ENCODE measurements around the gene FHOD3.
"Not testable (repeated sequence)": the region's sequence is repeated elsewhere in the genome, so short reads cannot be mapped to it uniquely, and the experiment has no call there.

Gene FHOD3

DNA sequence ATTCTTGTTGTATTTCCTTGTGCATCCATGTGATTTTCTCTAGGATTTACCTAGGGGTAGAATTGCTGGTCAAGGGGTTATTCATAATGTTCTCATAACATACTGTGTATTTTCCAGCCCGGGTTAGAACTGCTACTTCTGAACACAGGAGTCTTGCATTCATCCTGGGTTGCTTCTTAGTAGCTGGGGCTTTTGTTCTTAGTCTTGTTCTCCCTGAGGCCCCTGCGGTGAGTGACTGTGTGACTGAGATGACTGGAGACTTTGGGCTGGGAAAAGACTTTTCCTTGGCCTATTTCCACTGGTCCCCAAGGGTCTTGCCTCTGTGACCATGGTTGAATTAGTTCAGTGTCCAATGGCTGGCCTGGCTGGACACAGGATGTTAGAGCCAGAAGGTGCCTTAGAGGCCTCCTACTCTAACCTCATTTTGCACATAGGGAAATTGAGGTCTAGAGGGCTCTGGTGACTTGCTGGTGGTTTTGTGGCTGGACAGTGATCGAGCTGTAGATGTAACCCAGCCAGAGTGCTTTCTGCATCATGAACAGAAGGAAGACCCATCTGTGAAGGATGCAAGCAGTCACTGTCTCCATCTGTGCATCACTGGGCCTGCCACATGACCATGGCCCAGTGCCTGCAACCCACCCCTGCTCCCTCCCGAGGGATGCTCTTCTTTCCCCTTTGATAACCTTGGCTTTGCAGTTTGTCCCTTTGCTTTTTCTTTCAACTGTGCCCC, 233.3 kb downstream of the FHOD3 start:
- DNase-seq: no peak

GRCh38 chr18:36531636-36532035, 234.1 kb downstream of the FHOD3 start:
- DNase-seq: no peak

DNA sequence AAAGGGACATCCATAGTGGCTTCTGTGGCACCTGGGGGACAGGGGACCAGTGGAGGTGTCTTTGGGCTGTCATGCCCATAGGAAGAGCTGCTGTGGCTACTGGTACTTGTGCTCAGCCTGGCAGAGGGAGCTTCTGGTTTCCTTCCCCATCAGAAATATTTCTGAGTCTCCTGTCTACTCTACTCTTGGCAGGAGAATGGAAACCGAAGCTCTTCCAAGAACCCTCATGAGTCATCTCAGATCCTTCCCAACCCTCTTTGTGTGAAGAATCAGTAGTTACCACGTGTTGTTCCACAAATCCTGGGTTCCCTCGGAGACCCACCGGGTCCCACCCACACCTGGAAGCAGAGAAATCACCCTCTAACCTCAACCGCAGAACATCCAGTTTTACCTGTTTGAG, 234.9 kb downstream of the FHOD3 start:
- DNase-seq: no peak

- no peak for DNase-seq
Observed at GRCh38 chr18:36532815-36533214, 235.3 kb downstream of the FHOD3 start.

DNA sequence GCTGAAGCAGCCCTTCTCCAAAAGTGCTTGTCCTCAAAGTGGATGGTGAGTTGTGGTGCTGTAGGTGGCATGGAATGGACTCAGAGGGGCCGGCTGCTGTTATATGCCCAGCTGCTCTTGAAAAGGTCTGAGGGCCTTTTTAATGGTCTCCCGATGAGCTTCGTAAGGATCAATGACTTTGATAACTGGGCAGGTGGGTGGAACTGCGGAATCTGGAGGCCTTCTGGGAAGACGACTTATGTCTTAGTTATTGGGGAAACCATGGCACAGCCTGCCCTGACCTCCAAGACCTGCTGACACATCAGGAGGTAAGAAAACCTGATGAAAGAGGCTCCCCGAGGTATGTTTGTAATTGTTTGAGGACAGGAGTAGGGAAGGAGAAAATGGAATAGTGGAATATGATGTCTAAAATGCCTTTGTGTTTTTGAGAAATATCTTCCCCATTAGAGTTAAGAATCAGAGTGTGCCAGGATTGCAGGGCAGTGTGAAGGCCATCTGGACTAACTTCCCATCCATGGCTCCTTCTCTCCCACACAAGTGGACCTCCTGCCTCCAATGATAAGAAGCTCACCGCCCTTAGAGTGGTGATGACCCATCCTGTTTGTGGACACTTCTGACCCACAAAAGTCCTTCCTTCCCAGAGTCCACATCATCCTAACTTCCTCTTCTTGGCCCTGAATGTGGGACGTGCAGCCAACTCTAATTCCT, 236.1 kb downstream of the FHOD3 start:
- no peak for DNase-seq

GRCh38 chr18:36534154-36534688, 236.7 kb downstream of the FHOD3 start:
- DNase-seq: no peak

GRCh38 chr18:36535202-36535935, 237.9 kb downstream of the FHOD3 start:
- DNase-seq: no peak

DNA sequence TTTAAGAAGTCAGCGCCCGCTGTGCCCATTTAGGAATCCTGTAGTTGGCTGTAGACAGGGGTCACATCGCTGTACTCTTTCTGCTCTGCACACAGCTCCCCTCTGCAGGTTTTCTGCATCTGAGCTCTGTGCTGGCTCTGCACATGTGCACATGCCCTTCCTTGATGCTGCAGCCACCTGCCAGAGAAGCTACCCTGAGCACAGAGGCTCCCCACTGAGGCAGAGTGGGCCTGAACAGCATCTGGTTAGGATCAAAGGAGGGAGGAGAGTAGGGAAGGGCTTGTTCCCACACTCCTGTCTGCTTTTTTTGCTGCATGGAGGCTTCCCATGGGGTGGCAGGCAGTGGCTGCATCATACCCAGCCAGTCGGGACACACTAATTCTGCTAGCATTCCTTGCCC, 238.9 kb downstream of the FHOD3 start:
- DNase-seq: no peak

DNA sequence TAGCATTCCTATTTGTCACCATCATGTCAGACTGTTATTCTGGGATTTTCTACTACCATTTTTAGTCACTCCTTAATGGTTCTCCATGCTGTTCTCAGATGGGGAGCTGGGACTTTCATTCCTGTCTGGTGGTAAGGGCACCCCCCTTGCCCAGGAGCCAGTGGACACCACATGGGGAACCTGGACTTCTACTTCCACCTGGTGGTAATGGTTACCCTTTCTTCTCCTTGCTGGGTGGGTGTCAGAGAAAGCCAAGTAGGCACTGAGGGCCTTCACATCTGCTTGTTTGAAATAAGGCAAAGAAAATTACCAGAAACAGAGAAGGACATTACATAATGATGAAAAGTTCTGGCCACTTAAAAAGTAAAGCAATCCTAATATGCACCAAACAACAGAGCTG, 239.8 kb downstream of the FHOD3 start:
- DNase-seq: no peak

GRCh38 chr18:36539674-36540231, 242.2 kb downstream of the FHOD3 start:
- no peak for DNase-seq

DNA sequence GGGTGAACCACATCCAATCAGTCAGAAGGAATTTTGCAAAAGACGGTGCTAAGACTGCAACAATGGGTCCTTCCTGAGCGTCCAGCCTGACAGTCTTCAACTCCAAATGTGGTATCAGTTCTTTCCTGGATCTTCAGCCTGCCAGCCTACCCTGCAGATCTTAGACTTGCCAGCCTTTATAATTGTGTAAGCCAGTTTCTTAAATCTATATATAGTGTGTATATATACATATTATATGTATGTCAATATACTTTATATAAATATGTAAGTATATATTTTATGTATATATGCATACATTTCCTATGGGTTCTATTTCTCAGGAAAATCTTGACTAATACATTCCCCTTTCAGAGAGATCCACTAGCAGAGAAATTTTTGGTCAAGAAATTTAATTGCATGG, 245.5 kb downstream of the FHOD3 start:
- DNase-seq: no peak

DNA sequence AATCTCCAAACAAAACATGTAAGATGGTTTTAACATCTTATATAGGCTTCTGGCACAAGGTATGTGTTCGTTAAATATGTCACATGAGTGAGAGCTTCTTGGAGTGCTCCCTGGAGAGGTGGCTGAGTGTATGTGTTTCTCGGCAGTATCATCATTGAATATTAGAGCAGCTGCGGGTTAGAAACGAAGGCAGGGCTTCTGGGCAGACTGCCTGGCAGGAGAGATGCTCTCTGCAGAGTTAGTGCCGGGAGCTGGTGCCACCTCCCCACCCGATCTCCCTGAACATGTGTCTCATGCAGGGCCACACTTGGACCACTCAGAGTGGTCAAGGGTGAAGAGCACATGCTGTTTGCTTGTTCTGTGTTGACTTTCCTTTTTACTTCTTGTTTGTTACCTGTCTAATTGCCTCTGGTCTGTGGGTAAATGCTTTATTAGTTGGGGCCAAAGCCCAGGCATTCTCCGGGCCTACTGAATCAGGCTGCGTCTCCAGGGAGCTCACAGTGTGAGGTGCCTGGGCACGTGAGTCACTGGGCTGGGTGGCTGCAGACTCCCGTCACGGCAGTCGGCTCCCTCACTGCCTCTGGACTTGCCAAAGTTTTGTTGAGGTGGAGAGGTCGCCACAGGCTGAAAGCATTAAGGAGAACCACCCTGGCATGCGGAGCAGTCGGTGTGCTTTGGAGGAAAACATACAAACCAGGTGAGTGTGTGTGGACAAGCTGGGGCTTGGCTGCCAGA, 246.6 kb downstream of the FHOD3 start:
- DNase-seq: peak; percentile 88

DNA sequence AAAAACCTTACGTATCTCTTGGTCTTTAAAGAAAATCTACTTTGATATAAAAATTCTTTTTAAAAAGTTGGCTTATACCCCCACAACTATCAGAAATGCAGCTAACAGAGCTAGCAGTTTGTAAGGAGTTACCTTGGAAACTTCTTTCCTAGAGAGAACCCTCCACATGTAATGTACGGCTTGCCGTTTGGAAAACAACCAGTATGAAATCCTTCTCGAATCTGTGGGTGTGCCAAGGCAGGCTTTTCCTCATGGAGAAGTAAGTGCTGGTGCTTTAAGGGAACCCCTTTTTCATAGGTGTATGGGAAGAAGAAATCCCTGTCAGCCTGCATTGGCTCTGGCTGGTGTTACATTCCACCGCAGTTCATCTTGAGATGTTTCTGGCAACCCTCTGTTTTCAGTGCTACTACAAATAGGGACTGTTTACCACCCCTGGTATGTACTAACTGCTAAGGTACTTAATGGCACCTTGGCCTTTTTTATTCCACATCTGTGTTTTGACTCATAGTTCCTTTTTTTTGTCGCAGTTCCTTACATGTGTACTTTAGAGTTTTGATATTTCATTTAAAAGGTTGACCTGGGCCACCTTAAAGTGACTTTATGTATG, 248.4 kb downstream of the FHOD3 start:
- no peak for DNase-seq

DNA sequence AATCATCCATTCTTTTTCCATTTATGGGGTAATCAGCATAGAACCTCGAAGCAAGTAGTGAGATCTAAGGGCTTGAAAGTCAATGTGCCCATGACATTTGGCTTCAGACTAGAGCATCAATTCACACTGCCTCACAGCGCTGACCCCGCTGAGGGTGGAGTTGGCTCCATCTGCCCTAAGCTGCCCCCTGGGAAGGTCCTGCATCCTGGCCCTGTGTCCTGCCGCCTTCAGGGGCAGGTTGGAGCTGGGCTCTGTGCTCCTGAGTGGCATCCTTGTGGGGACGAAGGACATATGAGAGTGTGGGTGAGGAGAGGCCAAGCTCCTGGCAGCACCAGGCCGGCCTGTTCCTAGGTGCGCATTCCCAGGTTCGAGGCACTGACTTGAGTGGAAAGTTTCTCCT, 249.4 kb downstream of the FHOD3 start:
- DNase-seq: no peak

GRCh38 chr18:36547544-36547943, 250.0 kb downstream of the FHOD3 start:
- no peak for DNase-seq

DNA sequence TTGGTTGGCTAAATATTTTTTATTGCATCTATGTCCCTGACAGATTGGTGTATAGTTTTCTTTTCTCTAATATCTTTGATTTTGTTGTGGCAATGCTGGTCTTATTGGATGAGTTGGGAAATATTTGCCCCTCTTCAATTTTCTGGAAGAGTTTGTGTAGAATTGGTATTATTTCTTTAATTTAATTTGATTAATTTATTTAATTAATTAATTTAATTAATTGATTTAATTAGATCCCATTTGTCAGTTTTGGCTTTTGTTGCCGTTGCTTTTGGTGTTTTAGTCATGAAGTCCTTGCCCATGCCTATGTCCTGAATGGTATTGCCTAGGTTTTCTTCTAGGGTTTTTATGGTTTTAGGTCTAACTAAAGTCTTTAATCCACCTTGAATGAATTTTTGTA, 253.8 kb downstream of the FHOD3 start:
- DNase-seq: not testable (repeated sequence)

DNA sequence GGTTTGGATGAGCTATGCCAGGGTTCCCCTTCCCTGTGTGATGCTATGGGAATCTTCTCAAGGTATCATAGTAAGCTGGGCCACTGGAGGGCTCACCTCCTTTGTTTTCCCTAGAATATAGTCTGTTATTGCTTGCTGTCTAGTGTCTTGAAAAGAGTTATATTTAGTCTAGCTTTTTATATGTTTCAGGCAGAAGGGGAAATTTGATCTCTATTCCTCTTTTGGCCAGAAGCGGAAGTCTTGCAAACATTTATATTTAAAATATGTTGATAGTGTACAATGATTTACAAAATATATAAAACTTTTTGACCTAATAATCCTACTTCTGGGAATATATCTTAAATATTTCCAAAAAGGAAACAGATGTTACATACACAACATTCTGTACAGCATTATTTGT, 260.7 kb downstream of the FHOD3 start:
- DNase-seq: no peak

- DNase-seq: no peak
Observed at GRCh38 chr18:36559149-36559857, 261.8 kb downstream of the FHOD3 start.

GRCh38 chr18:36560187-36560586, 262.7 kb downstream of the FHOD3 start:
- DNase-seq: no peak

DNA sequence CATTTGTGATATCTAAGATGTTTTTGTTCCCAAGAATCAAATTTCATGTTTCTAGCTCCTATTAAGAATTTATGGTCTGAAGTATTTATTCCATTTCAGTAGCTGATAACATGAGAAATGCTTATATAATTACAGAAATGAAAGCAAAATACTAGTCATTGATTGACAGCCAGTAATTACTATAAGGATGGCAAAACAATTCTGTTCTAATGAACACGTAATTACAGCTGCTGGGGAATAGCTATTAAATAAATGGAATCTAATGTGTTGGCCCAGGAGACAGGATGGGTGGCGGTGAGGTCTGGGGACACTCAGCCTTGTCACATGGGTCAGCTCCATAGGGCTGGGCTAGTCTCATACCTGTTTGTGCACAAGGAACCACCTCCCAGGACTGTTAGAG, 263.5 kb downstream of the FHOD3 start:
- no peak for DNase-seq

GRCh38 chr18:36564841-36565240, 267.3 kb downstream of the FHOD3 start:
- no peak for DNase-seq

DNA sequence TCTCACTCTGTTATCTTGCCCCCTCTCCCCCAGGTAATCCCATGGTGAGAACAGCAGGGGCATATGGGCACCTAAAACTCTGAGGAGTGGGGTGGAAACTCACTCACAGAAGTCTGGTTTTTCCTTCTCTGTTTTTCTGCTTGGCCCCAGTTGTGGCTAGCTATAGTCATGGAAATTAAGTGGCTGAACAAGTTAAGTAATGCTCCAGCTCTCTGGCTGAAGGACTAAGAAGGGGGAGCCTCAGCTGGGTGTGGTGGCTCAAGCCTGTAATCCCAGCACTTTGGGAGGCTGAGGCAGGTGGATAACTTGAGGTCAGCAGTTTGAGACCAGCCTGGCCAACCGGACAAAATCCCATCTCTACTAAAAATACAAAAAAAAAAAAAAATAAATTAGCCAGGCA, 270.3 kb downstream of the FHOD3 start:
- DNase-seq: no peak

All from NCI-H1092 treated with DMSO at 0.1 percent for 48 hours (cell line).